ENCODE measurements around the gene CKM.

Gene CKM

GRCh38 chr19:45258862-45259261 is 63.8 kb downstream of the CKM start:
- Histone ChIP-seq H3K4me1 (ENCODE audit: control insufficient read depth, low read depth, low read length) (no peaks in the 10 kb centered on the region), H3K9me3 (ENCODE audit: control insufficient read depth, low read depth, low read length) (no peaks in the 10 kb centered on the region), H3K4me3 (ENCODE audit: low read length) (no peak overlapping the region), H3K36me3 (ENCODE audit: control insufficient read depth, low read depth, low read length) (no peaks in the 10 kb centered on the region), H3K27ac (ENCODE audit: low read length) (no peak overlapping the region), H3K9ac (ENCODE audit: low read length) (no peak overlapping the region), H3K27me3 (ENCODE audit: control insufficient read depth, insufficient read depth, low read length) (no peaks in the 10 kb centered on the region)

DNA sequence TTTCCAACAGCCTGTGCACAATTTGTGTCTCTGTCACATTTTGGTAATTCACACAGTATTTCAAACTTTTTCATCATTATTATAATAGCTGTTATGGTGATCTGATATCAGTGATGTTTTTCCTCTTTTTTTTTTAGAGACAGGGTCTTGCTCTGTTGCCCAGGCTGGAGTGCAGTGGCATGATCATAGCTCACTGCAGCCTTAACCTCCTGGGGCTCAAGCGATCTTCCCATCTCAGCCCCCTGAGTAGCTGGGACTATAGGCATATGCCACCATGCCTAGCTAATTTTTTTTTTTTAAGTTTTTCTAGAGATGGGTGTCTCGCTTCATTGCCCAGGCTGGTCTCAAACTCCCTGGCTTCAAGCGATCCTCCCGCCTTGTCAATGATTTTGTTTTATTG is 65.8 kb downstream of the CKM start:
- Histone ChIP-seq H3K9me3 (ENCODE audit: control insufficient read depth, low read depth, low read length) (no peaks in the 10 kb centered on the region), H3K4me1 (ENCODE audit: control insufficient read depth, low read depth, low read length) (peaks cover 3% of the 10 kb centered on the region), H3K4me3 (ENCODE audit: low read length) (no peak overlapping the region), H3K27ac (ENCODE audit: low read length) (no peak overlapping the region), H3K36me3 (ENCODE audit: control insufficient read depth, low read depth, low read length) (no peaks in the 10 kb centered on the region), H3K27me3 (ENCODE audit: control insufficient read depth, insufficient read depth, low read length) (no peaks in the 10 kb centered on the region), H3K9ac (ENCODE audit: low read length) (no peak overlapping the region)
